IPS-11a (cell line): Measurements from ENCODE around the gene FAM83G.
"Not testable (repeated sequence)": the region's sequence is repeated elsewhere in the genome, so short reads cannot be mapped to it uniquely, and the experiment has no call there.

Experiments
- H3K4me3 ChIP-seq: one replicate; pipeline ENCODE4 v1.5.1; 2013; ENCODE audit warnings: low read depth, low read length, control low read depth

The FAM83G gene

GRCh38 chr17:18922596-18922995 lies 82.0 kb downstream of the FAM83G start:
- not testable (repeated sequence) for H3K4me3 ChIP-seq

GRCh38 chr17:18921912-18922451 lies 82.6 kb downstream of the FAM83G start:
- H3K4me3 ChIP-seq = no peak overlapping the region

- no peak overlapping the region for H3K4me3 ChIP-seq
These were observed 83.1 kb downstream of the FAM83G start for GRCh38 chr17:18921485-18921884.

- H3K4me3 ChIP-seq = no peak overlapping the region
These were observed 83.6 kb downstream of the FAM83G start for GRCh38 chr17:18920911-18921441.

- no peak overlapping the region for H3K4me3 ChIP-seq
These were observed 84.6 kb downstream of the FAM83G start for GRCh38 chr17:18919963-18920362.
